ENCODE measurements around the gene PAMR1.

The PAMR1 gene

GRCh38 chr11:35418282-35419183 lies 106.9 kb downstream of the PAMR1 start:
- Mint-ChIP-seq H3K4me1 (peaks cover 26% of the 10 kb centered on the region), H3K27me3 (peaks cover 63% of the 10 kb centered on the region), H3K4me3 (peak overlapping the region; percentile 45), H3K9me3 (no peaks in the 10 kb centered on the region), H3K36me3 (no peaks in the 10 kb centered on the region), H3K27ac (no peak overlapping the region)
- no peak for ATAC-seq

- ATAC-seq = no peak
- H3K4me3 Mint-ChIP-seq = no peak overlapping the region
- peaks cover 19% of the 10 kb centered on the region for H3K4me1 Mint-ChIP-seq
- no peaks in the 10 kb centered on the region for H3K36me3 Mint-ChIP-seq
- H3K9me3 Mint-ChIP-seq = no peaks in the 10 kb centered on the region
- peaks cover 64% of the 10 kb centered on the region for H3K27me3 Mint-ChIP-seq
- no peak overlapping the region for H3K27ac Mint-ChIP-seq
Measured at GRCh38 chr11:35415487-35415886, 109.9 kb downstream of the PAMR1 start.

GRCh38 chr11:35414776-35415175 lies 110.6 kb downstream of the PAMR1 start:
- peaks cover 60% of the 10 kb centered on the region for H3K27me3 Mint-ChIP-seq
- H3K4me3 Mint-ChIP-seq = no peak overlapping the region

GRCh38 chr11:35414311-35414710 lies 111.1 kb downstream of the PAMR1 start:
- H3K27me3 Mint-ChIP-seq = peaks cover 56% of the 10 kb centered on the region
- peaks cover 9% of the 10 kb centered on the region for H3K4me1 Mint-ChIP-seq
- no peaks in the 10 kb centered on the region for H3K9me3 Mint-ChIP-seq
- H3K36me3 Mint-ChIP-seq = no peaks in the 10 kb centered on the region
- H3K27ac Mint-ChIP-seq = no peak overlapping the region
- H3K4me3 Mint-ChIP-seq = no peak overlapping the region
- no peak for ATAC-seq

More at GRCh38 chr11:35414776-35415175, 110.6 kb downstream of the PAMR1 start:
- Mint-ChIP-seq H3K36me3 (no peaks in the 10 kb centered on the region), H3K27ac (no peak overlapping the region), H3K4me1 (peaks cover 12% of the 10 kb centered on the region), H3K9me3 (no peaks in the 10 kb centered on the region)
- ATAC-seq = no peak

GRCh38 chr11:35413598-35413997 lies 111.8 kb downstream of the PAMR1 start:
- Mint-ChIP-seq H3K36me3 (no peaks in the 10 kb centered on the region), H3K27ac (no peak overlapping the region), H3K27me3 (peaks cover 52% of the 10 kb centered on the region), H3K9me3 (no peaks in the 10 kb centered on the region), H3K4me3 (no peak overlapping the region), H3K4me1 (peaks cover 6% of the 10 kb centered on the region)
- ATAC-seq = no peak

- Mint-ChIP-seq H3K4me1 (no peaks in the 10 kb centered on the region), H3K9me3 (no peaks in the 10 kb centered on the region), H3K27ac (no peak overlapping the region), H3K36me3 (no peaks in the 10 kb centered on the region), H3K27me3 (peaks cover 40% of the 10 kb centered on the region), H3K4me3 (no peak overlapping the region)
- no peak for ATAC-seq
Measured at GRCh38 chr11:35412285-35412684, 113.1 kb downstream of the PAMR1 start.

GRCh38 chr11:35407041-35407440 lies 118.4 kb downstream of the PAMR1 start:
- H3K27me3 Mint-ChIP-seq = peaks cover 18% of the 10 kb centered on the region
- H3K27ac Mint-ChIP-seq = no peak overlapping the region
- H3K36me3 Mint-ChIP-seq = no peaks in the 10 kb centered on the region
- H3K4me3 Mint-ChIP-seq = no peak overlapping the region
- no peaks in the 10 kb centered on the region for H3K9me3 Mint-ChIP-seq
- ATAC-seq = no peak
- H3K4me1 Mint-ChIP-seq = no peaks in the 10 kb centered on the region

- H3K27ac Mint-ChIP-seq = no peak overlapping the region
- peaks cover 5% of the 10 kb centered on the region for H3K27me3 Mint-ChIP-seq
- no peaks in the 10 kb centered on the region for H3K9me3 Mint-ChIP-seq
- H3K36me3 Mint-ChIP-seq = no peaks in the 10 kb centered on the region
- H3K4me1 Mint-ChIP-seq = no peaks in the 10 kb centered on the region
- ATAC-seq = no peak
- H3K4me3 Mint-ChIP-seq = no peak overlapping the region
Measured at GRCh38 chr11:35404388-35404775, 121.0 kb downstream of the PAMR1 start.

- no peak overlapping the region for H3K4me3 Mint-ChIP-seq
- no peak overlapping the region for H3K27ac Mint-ChIP-seq
- H3K36me3 Mint-ChIP-seq = no peaks in the 10 kb centered on the region
- H3K4me1 Mint-ChIP-seq = no peaks in the 10 kb centered on the region
- no peaks in the 10 kb centered on the region for H3K9me3 Mint-ChIP-seq
- H3K27me3 Mint-ChIP-seq = peaks cover 10% of the 10 kb centered on the region
- ATAC-seq = no peak
Measured at GRCh38 chr11:35403765-35404387, 121.5 kb downstream of the PAMR1 start.

GRCh38 chr11:35402751-35403660 lies 122.4 kb downstream of the PAMR1 start:
- no peaks in the 10 kb centered on the region for H3K9me3 Mint-ChIP-seq
- H3K4me1 Mint-ChIP-seq = no peaks in the 10 kb centered on the region
- peaks cover 16% of the 10 kb centered on the region for H3K27me3 Mint-ChIP-seq
- H3K36me3 Mint-ChIP-seq = no peaks in the 10 kb centered on the region
- ATAC-seq = no peak
- no peak overlapping the region for H3K4me3 Mint-ChIP-seq
- H3K27ac Mint-ChIP-seq = no peak overlapping the region

- no peak overlapping the region for H3K4me3 Mint-ChIP-seq
- H3K36me3 Mint-ChIP-seq = no peaks in the 10 kb centered on the region
- no peaks in the 10 kb centered on the region for H3K9me3 Mint-ChIP-seq
- no peak overlapping the region for H3K27ac Mint-ChIP-seq
- no peaks in the 10 kb centered on the region for H3K4me1 Mint-ChIP-seq
- no peak for ATAC-seq
- H3K27me3 Mint-ChIP-seq = peaks cover 25% of the 10 kb centered on the region
Measured at GRCh38 chr11:35398881-35399280, 126.5 kb downstream of the PAMR1 start.

GRCh38 chr11:35394941-35395340 lies 130.5 kb downstream of the PAMR1 start:
- peaks cover 20% of the 10 kb centered on the region for H3K4me1 Mint-ChIP-seq
- H3K36me3 Mint-ChIP-seq = no peaks in the 10 kb centered on the region
- no peak overlapping the region for H3K27ac Mint-ChIP-seq
- H3K27me3 Mint-ChIP-seq = peaks cover 34% of the 10 kb centered on the region
- no peak overlapping the region for H3K4me3 Mint-ChIP-seq
- no peaks in the 10 kb centered on the region for H3K9me3 Mint-ChIP-seq
- ATAC-seq = no peak

GRCh38 chr11:35393098-35393497 lies 132.3 kb downstream of the PAMR1 start:
- Mint-ChIP-seq H3K36me3 (no peaks in the 10 kb centered on the region), H3K27ac (no peak overlapping the region)
- no peak for ATAC-seq

GRCh38 chr11:35391922-35392688 lies 133.3 kb downstream of the PAMR1 start:
- no peaks in the 10 kb centered on the region for H3K36me3 Mint-ChIP-seq
- peaks cover 15% of the 10 kb centered on the region for H3K27me3 Mint-ChIP-seq
- peak; percentile 77 for ATAC-seq
- no peaks in the 10 kb centered on the region for H3K9me3 Mint-ChIP-seq
- H3K27ac Mint-ChIP-seq = peak overlapping the region; percentile 20
- peaks cover 26% of the 10 kb centered on the region for H3K4me1 Mint-ChIP-seq
- H3K4me3 Mint-ChIP-seq = peak overlapping the region; percentile 37

More at GRCh38 chr11:35393098-35393497, 132.3 kb downstream of the PAMR1 start:
- Mint-ChIP-seq H3K27me3 (peaks cover 19% of the 10 kb centered on the region), H3K4me1 (peaks cover 26% of the 10 kb centered on the region), H3K9me3 (no peaks in the 10 kb centered on the region), H3K4me3 (no peak overlapping the region)

All from stimulated activated memory B cell treated with anti-CD40 and anti-IgM and Interleukin-4, amounts not matched to agents 10 μg/mL and 1 μg/mL and 100 μg/mL, for 72 hours (primary cell).